Fibroblast of skin of right biceps (primary cell): ENCODE results near the gene JAK3.

ENCODE experiments used
- DNase-seq: peaks from one replicate; pipeline ENCODE4 v3.0.0-alpha.2; 2013

Gene JAK3

DNA sequence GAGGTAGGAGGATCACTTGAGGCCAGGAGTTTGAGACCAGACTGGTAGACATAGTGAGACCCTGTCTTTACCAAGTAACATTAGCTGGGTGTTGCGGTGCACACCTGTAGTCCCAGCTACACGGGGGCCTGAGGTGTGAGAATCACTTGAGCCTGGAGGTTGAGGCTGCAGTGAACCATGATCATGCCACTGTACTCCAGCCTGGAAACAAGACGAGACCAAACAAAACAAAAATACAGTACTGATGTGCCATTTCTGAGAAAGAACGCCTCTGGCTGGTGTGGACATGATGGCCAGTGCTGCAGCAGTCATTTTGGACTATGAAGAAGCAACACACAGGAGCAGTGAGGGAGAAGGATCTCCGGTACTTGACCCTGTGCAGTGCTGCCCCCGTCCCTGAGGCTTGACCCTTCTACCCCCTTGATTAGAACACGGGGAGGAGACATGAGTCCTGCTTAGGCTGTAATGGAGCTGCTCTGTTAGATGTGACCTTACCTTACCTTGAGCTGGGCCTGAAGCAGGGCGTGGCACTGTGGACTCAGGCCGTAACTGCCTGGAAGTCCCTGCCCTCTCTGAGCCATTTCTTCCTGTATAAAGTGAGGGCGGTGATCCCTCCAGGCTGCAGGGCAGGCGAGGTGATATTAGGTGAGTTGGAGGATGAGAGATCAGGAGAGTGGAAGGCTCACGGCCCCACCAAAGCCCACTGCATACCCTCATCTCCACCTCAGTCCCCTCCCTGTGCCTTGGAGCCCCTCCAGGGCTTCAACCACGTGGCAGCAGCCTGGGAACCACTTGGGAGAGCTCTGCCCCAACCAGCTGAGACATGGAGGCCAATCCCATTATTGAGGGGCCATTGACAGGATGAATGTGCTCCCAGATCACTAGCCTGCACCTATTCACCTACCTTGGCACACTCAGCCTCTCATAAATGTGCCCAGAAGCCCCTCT is 17.9 kb upstream of the JAK3 start:
- DNase-seq, result peak; percentile 31

DNA sequence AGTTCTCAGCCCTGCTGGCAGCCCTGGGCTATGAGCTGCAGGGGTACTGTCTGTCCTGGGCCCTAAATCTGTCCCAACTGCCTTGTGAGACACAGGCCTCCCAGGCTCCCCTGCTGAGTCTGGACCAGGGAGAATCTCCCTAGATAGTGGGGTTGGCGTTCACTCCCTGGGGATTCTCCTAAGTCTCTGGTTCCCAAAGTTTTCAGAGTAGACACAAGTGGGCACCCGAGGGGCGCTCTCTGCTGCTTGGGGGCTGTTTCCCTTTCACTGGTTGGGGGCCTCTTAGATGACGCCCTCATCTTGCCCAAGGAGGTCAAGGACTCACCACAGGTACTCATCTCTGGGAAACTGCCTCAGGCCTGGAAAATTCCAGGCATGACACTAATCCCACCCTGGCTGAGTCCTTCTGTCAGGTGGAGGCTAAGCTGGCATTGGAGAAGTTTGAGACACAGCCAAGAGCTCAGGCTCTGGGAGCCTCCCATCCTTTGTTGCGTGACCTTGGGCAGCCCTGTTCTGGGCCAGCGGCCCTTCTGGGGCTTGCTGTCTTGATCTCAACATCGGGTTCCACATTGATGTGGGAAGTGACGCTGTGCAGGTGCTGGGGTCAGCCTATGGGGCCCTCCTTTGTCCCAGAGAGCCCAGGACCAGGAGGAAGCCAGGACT is 15.9 kb upstream of the JAK3 start:
- DNase-seq, result no peak

DNA sequence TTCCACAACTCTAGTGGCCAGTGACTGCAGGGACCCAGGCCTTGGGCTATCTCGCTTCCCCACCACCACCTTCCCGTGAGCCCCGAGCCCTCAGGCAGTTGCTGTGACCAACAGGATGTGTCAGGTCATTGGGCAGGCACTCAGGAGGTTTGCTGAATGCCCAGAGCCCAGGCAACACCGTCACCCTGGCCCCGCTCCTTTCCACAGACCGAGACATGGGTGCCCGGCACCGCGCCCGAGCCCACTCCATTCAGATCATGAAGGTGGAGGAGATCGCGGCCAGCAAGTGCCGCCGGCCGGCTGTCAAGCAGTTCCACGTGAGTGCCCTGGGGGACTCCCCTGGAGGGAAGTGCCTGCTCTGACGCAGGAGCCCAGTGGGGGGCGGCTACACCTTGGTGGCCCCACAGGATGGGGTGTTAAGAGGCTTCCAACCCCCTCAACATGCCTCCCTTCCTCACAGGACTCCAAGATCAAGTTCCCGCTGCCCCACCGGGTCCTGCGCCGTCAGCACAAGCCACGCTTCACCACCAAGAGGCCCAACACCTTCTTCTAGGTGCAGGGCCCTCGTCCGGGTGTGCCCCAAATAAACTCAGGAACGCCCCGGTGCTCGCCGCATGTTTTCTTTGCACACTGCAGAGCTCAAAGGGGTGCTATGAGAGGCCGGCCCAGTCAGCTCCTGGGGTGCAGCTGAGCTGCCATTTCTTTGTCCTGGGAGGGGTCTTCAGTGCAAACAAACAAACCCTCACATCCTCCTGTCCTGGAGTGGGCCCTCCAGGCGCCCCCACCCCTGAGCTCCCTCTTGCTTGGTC is 15.1 kb upstream of the JAK3 start:
- DNase-seq, result no peak

DNA sequence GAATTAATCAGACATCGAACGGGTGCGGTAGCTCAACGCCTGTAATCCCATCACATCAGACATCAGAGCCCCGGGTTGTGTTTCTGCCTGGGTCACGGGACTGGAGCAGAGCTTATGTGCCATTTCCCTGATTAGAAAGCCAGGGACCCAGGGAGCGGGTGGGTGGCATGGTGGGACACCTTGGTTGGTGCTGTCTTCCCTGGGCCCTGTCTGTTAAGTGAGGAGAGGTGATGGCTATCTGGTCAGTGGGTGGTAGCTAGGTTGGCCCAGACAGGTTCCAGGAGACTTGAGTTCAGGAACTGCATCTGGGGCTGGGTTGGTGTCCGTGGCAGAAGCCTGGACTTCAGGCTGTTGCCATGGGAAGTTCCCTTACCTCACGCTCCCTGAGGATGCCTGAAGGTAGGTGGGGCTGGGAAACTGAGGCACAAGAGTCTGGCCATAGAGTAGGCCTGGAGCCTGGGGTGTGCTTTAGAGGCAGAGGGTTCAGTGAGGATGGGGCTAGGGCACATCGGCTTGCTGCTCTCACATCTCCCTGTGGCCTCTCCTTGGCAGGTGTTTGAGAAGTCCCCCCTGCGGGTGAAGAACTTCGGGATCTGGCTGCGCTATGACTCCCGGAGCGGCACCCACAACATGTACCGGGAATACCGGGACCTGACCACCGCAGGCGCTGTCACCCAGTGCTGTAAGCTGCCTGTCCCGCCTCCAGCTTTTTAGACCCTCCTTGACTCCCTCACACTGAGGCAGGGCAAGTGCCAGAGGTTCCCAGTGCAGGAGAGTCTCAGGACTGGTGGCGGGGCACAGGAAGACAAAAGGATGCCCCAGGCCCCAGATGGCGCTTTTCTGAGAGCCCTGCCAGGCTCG is 14.0 kb upstream of the JAK3 start:
- no peak for DNase-seq

DNA sequence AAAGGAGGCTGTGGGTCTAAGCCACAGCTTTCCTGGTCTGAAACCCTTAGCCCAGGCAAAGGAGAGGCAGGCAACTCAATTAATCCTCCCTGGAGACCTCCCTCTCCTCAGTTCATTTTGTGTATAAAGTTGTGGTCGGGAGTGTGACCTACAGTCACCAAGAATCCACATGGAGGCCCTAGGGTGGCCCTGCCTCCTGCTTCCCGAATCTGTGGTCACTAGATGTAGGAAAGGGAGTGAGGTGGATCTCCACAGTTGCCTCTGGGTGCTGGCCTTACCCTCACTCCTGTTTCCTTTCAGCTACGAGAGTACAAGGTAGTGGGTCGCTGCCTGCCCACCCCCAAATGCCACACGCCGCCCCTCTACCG is 13.2 kb upstream of the JAK3 start:
- DNase-seq, result no peak

DNA sequence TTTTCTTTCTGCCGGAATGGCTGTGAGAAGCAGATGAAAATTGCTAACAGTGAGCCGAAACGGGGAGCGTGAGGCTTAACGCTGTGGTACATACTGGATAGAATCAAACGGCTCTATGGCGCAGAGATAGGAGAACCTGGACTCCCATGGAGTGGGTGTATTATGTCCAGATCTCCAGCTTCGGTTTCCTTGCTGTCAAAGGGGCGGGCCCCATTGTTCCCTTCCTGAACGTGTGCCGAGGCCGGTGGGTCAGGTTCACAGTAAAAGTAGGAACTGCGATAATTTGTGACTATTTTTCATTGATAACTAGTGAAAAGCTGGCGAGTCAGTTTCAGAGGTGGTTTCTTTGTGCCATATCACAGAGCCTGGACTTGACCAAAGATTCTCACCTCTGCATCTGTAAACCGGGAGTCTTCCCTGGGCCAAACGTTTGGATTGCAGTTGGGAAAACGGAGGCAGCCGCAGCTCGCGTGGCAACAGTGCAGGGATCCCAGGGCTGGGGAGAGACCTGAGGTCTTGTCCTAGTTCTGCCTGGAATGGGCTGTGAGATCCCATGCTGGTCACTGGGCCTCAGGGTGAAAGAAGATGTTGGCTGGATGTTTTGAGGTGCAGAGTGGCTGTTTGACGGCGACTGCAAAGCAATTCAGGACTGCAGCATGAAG is 12.7 kb upstream of the JAK3 start:
- DNase-seq, result no peak

DNA sequence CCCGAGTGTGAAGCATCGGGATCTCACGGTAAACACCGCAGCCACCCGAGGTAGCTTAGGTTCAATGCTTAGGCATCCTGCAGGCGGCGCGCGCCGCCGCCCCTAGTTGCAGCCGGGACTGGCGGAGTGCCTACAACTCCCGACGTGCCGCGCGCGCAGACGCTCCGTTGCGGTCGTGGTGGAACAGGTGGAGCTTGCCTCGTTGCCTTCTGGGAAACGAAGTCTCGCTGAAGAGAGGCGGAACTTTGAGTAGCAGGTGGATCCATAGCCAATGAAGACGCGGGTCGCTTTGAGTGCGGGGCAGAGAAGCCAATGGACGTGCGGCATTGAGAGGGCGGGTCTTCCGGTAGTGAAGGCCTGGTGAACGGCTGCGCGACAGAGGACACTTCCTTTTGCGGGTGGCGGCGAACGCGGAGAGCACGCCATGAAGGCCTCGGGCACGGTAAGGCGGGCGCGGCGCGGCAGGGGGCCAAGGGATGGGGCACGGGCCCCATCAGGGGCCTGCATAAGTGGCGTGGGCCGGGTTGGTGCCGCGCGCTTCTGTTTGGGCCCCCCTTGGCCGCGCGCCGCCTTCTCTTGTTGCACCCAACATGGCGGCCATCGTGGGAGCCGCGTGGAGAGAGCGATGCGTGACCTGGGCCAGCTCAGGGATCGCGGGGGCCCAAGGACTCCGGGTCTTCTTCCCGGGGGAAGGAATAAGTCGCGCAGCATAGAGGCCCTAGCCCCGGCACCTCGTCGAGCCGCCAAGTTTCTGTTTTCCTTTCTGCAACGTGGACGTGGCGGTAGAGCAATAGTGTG is 11.9 kb upstream of the JAK3 start, which contains the start of gene RPL18A:
TSS of gene RPL18A (plus strand) at position 378 of the 798 bp plus-strand sequence. CDS start at position 425, 47 bp downstream.
- peak; percentile 100 for DNase-seq

DNA sequence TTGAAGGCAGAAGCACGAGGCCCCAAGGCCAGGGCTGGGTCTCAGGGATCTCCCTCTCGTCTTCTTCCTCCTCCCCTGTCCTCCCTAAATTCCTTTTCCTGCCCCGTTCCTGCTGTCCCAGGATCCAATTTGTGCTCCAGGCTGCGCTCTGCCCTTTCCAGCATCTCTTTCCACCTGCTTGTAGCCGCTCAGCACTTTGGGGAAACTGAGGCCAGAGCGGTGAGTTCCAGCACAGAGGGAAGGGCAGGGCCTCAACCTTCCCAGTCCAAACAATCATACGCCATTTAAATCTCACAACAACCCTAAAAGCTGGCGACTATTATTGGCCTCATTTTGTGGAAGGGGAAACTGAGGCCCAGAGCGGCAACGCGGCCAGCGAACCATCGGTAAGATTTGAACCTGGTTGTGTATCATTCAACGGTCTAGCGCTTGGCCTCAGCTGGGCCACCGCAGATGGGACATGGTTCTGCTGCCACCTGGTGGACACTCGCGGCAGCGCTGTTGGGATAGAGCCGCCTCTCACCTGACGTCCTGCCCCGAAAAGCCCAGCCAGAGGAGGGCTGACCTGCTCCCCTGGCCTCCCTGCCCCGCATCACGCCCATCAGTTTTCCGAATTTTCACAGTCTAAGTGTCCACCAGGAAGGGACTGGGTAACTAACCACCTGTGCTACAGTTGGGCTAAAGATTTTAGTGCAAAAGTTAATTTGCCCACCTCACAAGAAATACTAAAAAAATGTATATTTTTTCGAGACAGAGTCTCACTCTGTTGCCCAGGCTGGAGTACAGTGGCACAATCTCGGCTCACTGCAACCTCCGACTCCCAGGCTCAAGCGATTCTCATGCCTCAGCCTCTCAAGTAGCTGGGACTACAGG is 7.7 kb upstream of the JAK3 start:
- peak; percentile 62 for DNase-seq

DNA sequence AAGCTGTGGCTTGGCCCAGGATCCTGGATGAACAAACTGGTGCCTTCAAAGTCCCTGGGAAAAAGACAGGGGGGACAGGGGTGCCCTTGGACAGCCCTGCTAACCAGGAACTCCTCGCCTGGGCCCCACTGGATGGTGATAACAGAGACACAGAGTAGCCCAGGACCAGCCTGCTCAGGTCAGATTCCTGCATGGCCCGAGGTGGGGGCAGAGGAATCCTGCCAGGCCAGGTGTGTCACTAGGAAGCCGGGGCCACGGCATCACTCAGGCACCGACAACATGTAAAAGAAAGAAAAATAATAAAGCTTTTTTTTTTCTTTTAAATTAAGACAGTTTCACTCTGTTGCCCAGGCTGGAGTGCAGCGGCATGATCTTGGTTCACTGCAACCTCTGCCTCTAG is 6.3 kb upstream of the JAK3 start:
- DNase-seq, result no peak

DNA sequence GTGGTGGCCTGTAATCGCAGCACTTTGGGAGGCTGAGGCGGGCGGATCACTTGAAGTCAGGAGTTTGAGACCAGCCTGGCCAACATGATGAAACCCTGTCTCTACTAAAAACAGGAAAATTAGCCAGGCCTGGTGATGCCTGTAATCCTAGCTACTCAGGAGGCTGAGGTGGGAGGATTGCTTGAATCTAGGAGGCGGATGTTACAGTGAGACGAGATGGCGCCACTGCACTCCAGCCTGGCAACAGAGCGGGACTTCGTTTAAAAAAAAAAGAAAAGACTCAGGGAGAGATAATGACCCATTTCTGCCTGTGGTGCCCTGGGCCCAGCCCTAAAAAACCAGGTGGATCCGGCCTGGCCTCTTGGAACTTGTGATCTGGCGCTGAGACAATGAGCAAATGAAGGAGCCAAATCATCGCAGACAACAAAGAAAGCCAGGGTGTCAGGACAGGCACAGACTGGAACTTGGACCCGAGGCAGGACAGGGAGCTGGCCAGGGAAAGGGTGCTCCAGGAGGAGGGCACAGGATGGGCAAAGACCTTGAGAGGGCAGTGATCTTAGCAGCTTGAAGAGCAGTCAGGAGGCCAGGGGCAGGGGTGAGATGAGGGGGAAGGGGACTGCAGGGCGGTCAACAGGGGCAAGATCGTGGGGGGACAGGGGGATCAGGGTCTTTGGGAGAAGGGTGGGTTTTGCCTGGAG is 962 bp upstream of the JAK3 start:
- no peak for DNase-seq

DNA sequence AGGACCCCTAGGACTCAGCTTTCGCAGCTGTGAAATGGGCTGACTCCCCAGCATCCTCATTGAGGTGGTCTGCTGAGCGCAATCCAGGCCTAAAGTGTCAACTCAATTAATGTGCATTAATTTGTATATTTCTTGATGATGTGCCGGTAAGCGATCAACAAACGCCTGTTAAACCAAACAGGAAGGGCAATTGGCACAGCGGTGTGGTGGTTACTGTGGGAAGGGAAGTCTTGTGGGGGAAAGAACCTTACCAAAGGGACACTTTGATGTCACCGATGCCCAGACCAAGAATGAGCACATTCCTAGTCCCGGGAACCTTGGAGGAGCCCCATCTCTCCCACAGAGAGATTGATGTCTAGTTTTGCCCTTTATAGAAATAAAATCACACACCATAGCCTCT is 1.6 kb downstream of the JAK3 start:
- DNase-seq, result no peak

DNA sequence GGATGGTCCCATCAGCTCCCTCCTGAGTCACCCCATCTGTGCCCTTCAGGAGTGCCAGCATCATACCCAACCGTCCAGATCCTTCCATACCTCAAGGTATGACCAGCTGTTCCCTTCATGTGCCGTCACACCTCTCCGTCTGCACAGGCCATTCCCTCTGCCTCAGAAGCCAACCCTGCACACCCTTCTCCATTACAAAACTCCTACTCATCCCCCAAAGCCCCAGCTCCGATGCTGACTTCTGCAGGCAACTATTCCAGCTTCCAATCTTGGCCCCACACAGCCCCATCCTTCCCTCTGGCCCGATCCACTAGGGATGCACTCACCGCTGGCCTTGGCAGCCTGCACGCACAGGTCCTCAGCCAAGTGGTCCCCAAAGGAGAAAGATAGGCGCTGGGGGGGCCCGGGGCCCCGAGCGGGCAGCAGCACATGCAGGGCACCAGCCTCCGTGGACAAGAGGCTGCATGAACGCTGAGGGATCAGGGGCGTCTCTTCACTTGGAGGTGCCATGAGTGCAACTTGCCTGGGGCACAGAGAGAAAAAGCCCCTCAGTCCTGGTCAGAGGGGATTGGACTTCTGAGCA is 3.8 kb downstream of the JAK3 start:
- no peak for DNase-seq

DNA sequence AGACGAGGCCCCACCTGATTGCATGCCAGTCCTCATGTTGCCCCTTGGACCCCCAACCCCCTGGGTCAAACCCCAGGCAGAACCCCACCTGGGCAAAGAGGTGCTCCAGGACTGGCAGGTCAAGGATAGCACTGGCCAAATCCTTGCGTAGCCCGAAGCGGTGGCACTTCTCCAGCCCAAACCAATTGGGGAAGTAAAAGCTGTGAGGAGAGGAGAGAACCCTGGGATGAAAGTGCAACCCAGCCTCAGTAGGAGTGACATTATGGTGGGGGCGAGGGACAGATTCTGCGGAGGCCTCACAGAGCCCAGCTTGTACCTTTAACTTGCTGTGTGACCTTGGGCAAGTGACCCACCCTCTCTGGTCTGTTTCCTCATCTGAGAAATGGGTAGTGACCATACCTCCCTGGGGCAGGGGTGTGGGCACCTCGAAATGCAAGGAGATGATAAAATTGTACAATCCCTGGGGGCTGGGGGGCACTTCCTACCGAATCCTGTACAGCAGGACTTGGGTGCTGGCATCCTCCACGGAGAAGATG is 4.4 kb downstream of the JAK3 start:
- DNase-seq, result no peak

DNA sequence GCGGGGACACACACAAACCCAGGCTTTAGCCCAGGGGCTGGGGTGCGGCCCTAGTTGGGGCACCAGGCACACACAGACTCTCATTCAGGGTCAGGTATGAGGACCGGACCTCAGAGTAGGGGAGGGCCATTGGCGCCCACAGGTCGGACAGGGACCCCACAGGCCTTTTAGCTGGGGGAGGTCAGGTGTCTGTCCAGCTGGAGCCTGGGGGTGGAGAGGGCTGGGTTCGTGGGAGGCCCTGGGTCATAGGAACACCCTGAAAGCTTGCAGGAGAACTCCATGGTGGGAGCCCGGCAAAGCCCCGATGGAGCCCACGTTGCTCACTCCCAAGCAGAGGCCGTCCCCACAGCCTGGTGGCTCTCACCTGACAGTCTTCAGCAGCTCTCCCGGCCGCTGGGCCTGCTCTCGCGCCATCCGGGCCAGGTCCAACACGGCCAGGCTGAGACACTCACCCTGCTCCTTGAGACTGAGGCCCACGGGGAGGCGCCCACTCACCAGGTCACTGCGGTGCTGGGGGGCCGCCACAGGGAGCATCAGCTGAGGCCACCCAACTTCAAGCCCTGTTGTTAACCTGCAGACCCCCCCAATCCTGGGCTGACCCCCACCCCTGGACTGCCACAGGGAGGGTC is 5.0 kb downstream of the JAK3 start:
- DNase-seq, result no peak

DNA sequence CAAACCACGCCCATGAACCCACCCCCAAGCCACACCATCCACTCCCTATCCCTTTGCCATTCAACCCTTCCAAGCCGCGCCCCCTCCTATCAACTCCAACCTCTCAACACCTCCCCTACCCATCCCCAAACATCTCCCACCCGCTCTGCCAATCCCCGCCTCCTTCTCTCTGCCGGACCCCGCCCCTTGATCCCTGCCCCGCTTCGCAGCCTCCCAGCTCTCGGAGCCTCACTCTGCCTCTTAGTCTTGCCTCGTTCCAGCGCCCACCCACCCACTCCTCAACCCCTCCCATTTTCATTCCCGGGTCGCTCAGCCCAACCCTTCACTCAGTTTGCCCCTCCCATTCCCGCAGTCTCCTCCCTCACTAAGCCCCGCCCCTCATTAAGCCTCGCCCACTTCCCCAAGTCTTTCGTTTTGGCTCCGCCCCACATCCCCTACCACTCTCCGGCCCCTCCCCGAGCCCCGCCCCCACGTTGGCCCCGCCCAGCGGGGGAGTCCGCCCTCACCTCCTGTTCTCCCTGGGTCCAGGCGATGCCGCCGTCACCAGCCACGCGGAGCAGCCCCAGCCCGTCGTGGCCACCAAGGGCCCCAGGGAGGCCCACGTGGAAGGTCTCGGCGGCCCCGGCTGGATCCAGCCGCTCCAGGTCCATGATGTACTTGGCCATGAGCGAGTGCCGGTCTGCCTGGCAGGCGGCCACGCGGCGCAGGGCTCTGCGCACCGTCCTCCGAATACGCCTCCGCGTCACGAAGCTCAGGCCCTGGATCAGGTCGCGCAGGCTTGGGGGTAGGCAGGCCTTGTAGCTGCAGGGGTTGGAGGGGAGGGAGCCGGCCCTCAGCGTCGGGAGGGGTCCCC is 5.7 kb downstream of the JAK3 start:
- peak; percentile 87 for DNase-seq

DNA sequence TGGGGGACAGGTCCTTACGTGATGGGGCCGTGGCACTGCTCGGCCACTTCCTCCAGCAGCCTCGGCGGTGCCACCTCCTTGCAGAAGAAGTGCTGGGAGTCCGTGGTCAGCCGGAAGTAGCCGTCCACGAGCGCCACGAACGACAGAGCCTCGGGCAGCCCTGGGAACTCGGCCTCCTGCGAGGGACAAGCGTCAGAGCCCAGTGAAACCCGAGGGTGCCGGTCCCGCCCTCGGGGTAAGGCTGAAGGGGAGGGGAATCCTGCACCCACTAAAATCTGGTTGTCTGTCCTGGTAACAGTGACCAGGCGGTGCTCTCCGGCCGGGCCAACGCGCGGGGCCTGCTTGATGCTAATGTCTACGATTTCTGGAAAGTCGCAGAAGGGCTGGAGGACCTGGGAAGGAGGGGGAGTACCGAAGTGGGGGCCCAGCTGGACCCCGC is 6.4 kb downstream of the JAK3 start:
- DNase-seq, result no peak

DNA sequence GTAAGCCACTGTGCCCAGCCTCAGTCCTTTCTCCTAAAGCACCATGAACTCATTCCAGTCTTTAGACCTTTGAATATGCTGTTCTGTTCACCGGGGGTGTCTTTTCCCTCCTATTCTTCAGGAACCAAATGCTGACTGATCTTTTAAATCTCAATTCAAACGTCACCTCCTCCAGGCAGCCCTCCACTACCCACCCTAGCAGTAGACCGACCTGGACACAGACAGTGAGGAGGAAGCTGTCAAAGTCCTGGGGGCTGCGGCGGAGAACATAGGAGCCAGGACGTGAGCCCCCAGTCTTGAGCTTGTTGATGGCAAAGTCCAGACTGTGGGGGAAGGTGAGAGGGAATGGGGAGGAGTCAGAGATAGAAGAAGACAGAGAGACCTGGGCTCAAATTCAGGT is 7.8 kb downstream of the JAK3 start:
- DNase-seq, result no peak
